Esophagus muscularis mucosa (tissue), 4 donors: Measurements from ENCODE around the gene GMPR.

Experiments used
- CTCF ChIP-seq, 3 experiments: fragments of 200-600 bp in 2 of 3; fragments of 450-650 bp in 1 of 3; sonication (generic) in 2 of 3; IDR thresholded peaks; one replicate each; pipeline ENCODE4 v1.5.1; 2017 to 2019; ENCODE audit warnings: antibody characterized with exemption in 3 of 3, mild to moderate bottlenecking in 2 of 3, moderate library complexity in 1 of 3
- EP300 ChIP-seq: sonication (generic); formaldehyde crosslinking; IDR thresholded peaks from one replicate; pipeline ENCODE4 v1.6.1; 2017; ENCODE audit warnings: antibody characterized with exemption
- POLR2A ChIP-seq: fragments of 450-650 bp; IDR thresholded peaks from one replicate; pipeline ENCODE4 v1.6.1; 2017; ENCODE audit warnings: antibody characterized with exemption, moderate library complexity, mild to moderate bottlenecking, low read depth
- POLR2AphosphoS5 ChIP-seq, 2 donors: sonication (generic); formaldehyde crosslinking; IDR thresholded peaks; one replicate each; pipeline ENCODE4 v1.6.1; 2017; ENCODE audit warnings: antibody characterized with exemption in 2 of 2

GRCh38 chr6:16343593-16343992, 105.2 kb downstream of the GMPR start:
- TF ChIP-seq CTCF (IDR thresholded peaks at IDR 0.05) = no peak
- no peak for TF ChIP-seq POLR2A
- TF ChIP-seq POLR2AphosphoS5 (IDR thresholded peaks at IDR 0.05) = no peak
- TF ChIP-seq EP300 = no peak
